ENCODE results near the gene CLMP.

Gene CLMP

DNA sequence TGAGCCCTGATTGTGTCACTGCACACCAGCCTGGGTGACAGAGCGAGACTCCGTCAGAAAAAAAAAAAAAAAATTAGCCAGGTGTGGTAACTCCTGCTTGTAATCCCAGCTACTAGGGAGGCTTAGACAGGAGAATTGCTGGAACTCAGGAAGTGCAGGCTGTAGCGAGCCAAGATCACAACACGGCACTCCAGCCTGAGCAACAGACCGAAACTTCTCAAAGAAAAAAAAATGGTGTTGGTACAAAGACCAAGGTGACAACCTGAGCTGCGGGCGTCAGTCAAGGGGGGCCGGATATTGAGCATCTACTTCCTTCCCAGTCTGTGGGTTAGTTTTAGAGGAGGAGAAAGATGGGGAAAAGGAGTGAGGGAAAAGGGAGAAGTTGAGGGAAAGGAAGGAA lies 84.7 kb downstream of the CLMP start:
- TF ChIP-seq CSDC2 (CRISPR knock-in tag; IDR thresholded peaks at IDR 0.05) = no peak
- no peak for TF ChIP-seq TSHZ2 (CRISPR knock-in tag; IDR thresholded peaks at IDR 0.05)
- TF ChIP-seq, protein P1, sequence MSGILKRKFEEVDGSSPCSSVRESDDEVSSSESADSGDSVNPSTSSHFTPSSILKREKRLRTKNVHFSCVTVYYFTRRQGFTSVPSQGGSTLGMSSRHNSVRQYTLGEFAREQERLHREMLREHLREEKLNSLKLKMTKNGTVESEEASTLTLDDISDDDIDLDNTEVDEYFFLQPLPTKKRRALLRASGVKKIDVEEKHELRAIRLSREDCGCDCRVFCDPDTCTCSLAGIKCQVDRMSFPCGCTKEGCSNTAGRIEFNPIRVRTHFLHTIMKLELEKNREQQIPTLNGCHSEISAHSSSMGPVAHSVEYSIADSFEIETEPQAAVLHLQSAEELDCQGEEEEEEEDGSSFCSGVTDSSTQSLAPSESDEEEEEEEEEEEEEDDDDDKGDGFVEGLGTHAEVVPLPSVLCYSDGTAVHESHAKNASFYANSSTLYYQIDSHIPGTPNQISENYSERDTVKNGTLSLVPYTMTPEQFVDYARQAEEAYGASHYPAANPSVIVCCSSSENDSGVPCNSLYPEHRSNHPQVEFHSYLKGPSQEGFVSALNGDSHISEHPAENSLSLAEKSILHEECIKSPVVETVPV (CRISPR knock-in tag; IDR thresholded peaks at IDR 0.05) = no peak
- TF ChIP-seq GLIS3 (CRISPR knock-in tag; IDR thresholded peaks at IDR 0.05) = no peak
- no peak for TF ChIP-seq ISL1 (CRISPR knock-in tag; IDR thresholded peaks at IDR 0.05)
- TF ChIP-seq ZC3H10 (CRISPR knock-in tag; IDR thresholded peaks at IDR 0.05) = no peak
- TF ChIP-seq, protein P2, sequence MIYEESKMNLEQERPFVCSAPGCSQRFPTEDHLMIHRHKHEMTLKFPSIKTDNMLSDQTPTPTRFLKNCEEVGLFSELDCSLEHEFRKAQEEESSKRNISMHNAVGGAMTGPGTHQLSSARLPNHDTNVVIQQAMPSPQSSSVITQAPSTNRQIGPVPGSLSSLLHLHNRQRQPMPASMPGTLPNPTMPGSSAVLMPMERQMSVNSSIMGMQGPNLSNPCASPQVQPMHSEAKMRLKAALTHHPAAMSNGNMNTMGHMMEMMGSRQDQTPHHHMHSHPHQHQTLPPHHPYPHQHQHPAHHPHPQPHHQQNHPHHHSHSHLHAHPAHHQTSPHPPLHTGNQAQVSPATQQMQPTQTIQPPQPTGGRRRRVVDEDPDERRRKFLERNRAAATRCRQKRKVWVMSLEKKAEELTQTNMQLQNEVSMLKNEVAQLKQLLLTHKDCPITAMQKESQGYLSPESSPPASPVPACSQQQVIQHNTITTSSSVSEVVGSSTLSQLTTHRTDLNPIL (CRISPR knock-in tag; IDR thresholded peaks at IDR 0.05; ENCODE audit: low read depth) = no peak
- TF ChIP-seq SNAI2 (CRISPR knock-in tag; IDR thresholded peaks at IDR 0.05) = no peak
- no peak for TF ChIP-seq ARNTL (CRISPR knock-in tag; IDR thresholded peaks at IDR 0.05; ENCODE audit: borderline replicate concordance, low read depth)
- TF ChIP-seq, protein P3, sequence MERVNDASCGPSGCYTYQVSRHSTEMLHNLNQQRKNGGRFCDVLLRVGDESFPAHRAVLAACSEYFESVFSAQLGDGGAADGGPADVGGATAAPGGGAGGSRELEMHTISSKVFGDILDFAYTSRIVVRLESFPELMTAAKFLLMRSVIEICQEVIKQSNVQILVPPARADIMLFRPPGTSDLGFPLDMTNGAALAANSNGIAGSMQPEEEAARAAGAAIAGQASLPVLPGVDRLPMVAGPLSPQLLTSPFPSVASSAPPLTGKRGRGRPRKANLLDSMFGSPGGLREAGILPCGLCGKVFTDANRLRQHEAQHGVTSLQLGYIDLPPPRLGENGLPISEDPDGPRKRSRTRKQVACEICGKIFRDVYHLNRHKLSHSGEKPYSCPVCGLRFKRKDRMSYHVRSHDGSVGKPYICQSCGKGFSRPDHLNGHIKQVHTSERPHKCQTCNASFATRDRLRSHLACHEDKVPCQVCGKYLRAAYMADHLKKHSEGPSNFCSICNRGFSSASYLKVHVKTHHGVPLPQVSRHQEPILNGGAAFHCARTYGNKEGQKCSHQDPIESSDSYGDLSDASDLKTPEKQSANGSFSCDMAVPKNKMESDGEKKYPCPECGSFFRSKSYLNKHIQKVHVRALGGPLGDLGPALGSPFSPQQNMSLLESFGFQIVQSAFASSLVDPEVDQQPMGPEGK (CRISPR knock-in tag; IDR thresholded peaks at IDR 0.05; ENCODE audit: borderline replicate concordance) = no peak
- no peak for TF ChIP-seq ZFP30 (CRISPR knock-in tag; IDR thresholded peaks at IDR 0.05)
- no peak for TF ChIP-seq ZNF565 (CRISPR knock-in tag; conservative IDR thresholded peaks at IDR 0.05; ENCODE audit: low read depth)
- TF ChIP-seq RARB (CRISPR knock-in tag; IDR thresholded peaks at IDR 0.05) = no peak
- no peak for TF ChIP-seq TOX (CRISPR knock-in tag; IDR thresholded peaks at IDR 0.05; ENCODE audit: borderline replicate concordance)
- no peak for TF ChIP-seq ZFP3 (CRISPR knock-in tag; IDR thresholded peaks at IDR 0.05)
- no peak for TF ChIP-seq ESRRG (CRISPR knock-in tag; IDR thresholded peaks at IDR 0.05)
- TF ChIP-seq ZNF70 (CRISPR knock-in tag; IDR thresholded peaks at IDR 0.05) = no peak
- TF ChIP-seq, protein P4, sequence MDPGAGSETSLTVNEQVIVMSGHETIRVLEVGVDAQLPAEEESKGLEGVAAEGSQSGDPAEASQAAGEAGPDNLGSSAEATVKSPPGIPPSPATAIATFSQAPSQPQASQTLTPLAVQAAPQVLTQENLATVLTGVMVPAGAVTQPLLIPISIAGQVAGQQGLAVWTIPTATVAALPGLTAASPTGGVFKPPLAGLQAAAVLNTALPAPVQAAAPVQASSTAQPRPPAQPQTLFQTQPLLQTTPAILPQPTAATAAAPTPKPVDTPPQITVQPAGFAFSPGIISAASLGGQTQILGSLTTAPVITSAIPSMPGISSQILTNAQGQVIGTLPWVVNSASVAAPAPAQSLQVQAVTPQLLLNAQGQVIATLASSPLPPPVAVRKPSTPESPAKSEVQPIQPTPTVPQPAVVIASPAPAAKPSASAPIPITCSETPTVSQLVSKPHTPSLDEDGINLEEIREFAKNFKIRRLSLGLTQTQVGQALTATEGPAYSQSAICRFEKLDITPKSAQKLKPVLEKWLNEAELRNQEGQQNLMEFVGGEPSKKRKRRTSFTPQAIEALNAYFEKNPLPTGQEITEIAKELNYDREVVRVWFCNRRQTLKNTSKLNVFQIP (CRISPR knock-in tag; IDR thresholded peaks at IDR 0.05; ENCODE audit: borderline replicate concordance, low read depth) = no peak
- TF ChIP-seq PPARA (CRISPR knock-in tag; IDR thresholded peaks at IDR 0.05; ENCODE audit: borderline replicate concordance) = no peak
- TF ChIP-seq TCF4 (CRISPR knock-in tag; IDR thresholded peaks at IDR 0.05; ENCODE audit: borderline replicate concordance) = no peak
- no peak for ATAC-seq

- no peak for TF ChIP-seq ZC3H10 (CRISPR knock-in tag; IDR thresholded peaks at IDR 0.05)
- no peak for TF ChIP-seq RARB (CRISPR knock-in tag; IDR thresholded peaks at IDR 0.05)
- no peak for TF ChIP-seq TCF4 (CRISPR knock-in tag; IDR thresholded peaks at IDR 0.05; ENCODE audit: borderline replicate concordance)
- no peak for TF ChIP-seq OSR1 (CRISPR knock-in tag; IDR thresholded peaks at IDR 0.05)
- TF ChIP-seq ZFP30 (CRISPR knock-in tag; IDR thresholded peaks at IDR 0.05) = no peak
- no peak for TF ChIP-seq SNAI2 (CRISPR knock-in tag; IDR thresholded peaks at IDR 0.05)
- no peak for TF ChIP-seq TSHZ2 (CRISPR knock-in tag; IDR thresholded peaks at IDR 0.05)
- TF ChIP-seq, protein P1 (CRISPR knock-in tag; IDR thresholded peaks at IDR 0.05) = no peak
- TF ChIP-seq PPARA (CRISPR knock-in tag; IDR thresholded peaks at IDR 0.05; ENCODE audit: borderline replicate concordance) = no peak
- TF ChIP-seq ARNTL (CRISPR knock-in tag; IDR thresholded peaks at IDR 0.05; ENCODE audit: borderline replicate concordance, low read depth) = no peak
- TF ChIP-seq, protein P2 (CRISPR knock-in tag; IDR thresholded peaks at IDR 0.05; ENCODE audit: low read depth) = no peak
- no peak for TF ChIP-seq GLIS3 (CRISPR knock-in tag; IDR thresholded peaks at IDR 0.05)
- no peak for TF ChIP-seq ZNF8 (CRISPR knock-in tag; IDR thresholded peaks at IDR 0.05)
- no peak for TF ChIP-seq ZFP3 (CRISPR knock-in tag; IDR thresholded peaks at IDR 0.05)
- TF ChIP-seq ESRRG (CRISPR knock-in tag; IDR thresholded peaks at IDR 0.05) = no peak
- no peak for ATAC-seq
These were observed 87.0 kb downstream of the CLMP start for GRCh38 chr11:123107945-123108495.

Measured in SK-N-SH treated with all-trans-retinoic acid at 6 μM for 48 hours (cell line).